GM19238 (cell line): ENCODE measurements around the gene NHSL2.

Source experiments
- DNase-seq: peaks from one replicate; pipeline ENCODE4 v3.0.0; 2011; ENCODE audit warnings: low spot score; ENCODE audit not compliant: insufficient read length

Gene NHSL2

DNA sequence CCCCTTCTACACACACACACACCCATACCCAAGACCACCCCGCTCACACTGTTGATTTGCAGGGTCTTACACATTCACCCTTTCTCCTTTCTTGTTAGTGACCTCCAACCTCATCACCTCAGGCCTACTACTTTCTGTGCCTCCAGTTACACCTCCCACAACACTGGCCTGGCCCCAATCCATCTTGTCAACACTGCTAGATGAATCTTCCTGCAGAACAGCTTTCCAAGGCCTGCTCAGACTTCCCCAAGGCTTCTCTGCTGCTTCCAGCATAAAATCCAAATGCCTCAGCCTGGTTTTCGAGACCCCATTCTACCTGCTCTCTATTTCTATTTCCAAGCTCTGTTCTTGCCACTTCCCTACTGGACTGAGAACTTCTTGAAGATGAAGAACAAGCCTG is 79.9 kb downstream of the NHSL2 start:
- no peak for DNase-seq

GRCh38 chrX:71991164-71991563 is 80.5 kb downstream of the NHSL2 start:
- DNase-seq: no peak

DNA sequence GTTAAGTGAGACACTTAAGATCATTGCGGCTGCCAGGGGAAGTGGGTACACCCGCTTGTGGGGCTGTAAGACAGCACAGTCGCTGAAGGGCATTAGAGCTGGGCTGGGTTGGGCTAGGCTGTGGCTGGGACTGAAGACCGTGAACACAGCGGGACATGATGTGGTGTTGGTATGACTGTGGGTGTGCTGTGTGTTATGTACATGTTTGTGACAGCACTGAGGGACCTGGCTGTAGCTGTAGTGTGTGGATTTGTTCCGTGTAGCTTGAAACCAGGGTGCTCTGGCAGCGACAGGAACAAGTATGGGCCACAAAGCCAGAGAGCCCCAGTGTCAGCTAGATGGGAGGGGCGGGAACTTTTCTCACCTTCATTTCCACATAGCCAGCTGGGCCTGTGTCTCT is 82.1 kb downstream of the NHSL2 start:
- no peak for DNase-seq

DNA sequence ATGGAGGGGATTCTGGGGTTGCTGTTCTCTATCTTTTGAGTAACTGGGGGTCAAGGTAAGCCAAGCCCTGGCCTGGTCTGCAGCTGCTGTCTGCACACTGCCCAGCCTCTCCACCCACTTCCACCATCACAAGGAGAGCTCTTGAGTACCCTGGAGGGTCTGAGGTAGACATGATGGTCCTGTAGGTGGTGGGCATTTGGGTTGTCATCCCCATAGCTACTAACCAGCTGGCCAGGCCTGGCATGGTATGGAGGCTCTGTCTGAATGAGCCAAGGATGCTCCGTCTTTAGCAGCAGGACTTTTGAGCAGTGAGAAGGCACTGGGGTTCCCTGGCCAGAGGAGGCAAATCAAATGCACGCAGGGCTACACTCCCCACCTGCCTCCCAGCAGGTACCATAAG is 82.7 kb downstream of the NHSL2 start:
- DNase-seq: no peak

GRCh38 chrX:71994601-71995000 is 84.0 kb downstream of the NHSL2 start:
- no peak for DNase-seq

GRCh38 chrX:71995122-71995521 is 84.5 kb downstream of the NHSL2 start:
- DNase-seq: no peak

GRCh38 chrX:71996136-71996535 is 85.5 kb downstream of the NHSL2 start:
- no peak for DNase-seq

GRCh38 chrX:71996826-71997225 is 86.2 kb downstream of the NHSL2 start:
- no peak for DNase-seq

GRCh38 chrX:71997320-71997719 is 86.7 kb downstream of the NHSL2 start:
- DNase-seq: no peak

DNA sequence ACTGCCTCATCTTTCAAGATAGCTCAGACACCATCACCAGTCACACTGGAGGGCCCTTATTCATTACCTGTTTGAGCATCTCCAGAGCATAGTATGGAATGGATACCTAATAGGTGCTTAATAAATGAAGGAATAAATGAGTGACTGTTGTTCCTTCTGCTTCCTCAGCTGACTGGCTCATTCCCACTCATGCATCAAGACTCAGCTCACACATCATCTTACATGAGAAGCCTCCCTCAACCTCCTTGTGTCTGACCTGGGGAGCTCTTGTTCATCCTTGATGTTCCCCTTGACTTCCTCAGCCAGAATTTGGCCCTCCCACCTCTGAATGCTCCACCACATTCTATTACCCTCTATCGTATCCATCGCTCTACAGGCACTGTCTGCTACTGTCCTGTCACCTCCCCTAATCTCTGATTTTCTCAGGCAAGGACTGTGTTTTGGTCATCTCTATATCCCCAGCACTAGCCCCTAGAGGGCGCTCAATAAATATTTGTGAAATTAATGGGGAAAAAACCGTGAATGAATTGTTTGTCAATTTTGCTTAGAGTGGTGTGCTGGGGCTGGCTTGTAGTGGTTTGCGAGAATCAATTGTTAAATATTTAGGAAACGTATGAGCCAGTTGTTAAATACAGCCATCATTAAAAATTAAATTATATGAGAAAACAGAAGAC is 88.3 kb downstream of the NHSL2 start:
- DNase-seq: peak; percentile 35

DNA sequence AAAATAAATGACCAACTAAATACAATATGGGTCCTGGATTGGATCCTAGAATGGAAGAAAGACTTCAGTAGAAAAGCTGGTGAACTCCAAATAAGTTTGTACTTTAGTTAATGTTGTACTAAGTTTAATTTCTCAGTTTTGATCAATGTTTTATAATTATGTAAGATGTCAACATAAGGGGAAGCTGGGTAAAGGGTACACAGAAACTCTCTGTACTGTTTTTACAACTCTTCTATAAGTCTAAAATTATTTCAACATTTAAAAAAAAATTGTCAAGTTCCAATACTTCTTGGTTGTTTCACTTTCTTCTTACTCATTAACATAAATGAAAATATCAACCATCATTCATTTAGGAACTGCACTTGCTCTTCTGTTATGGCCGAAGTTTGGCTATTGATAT is 88.9 kb downstream of the NHSL2 start:
- DNase-seq: no peak

GRCh38 chrX:72001471-72001870 is 90.8 kb downstream of the NHSL2 start:
- no peak for DNase-seq

DNA sequence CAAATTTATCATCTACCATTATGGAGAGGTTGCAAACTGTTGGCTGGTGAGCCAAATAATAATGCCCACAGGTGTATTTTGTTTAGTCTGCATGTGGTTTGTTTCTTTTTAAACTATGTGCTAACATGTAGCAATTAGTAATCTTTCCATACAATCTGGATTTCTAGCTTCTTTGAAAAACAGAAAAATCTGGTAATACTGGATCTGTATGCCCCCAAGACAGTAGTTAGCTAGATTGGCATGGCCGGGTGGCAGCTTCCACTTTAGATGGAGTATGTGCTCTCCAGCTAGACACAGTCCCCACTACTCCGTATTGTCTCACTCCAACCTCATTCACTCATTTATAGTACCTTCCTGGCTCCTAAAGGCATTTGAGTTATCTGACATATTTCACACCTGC is 91.3 kb downstream of the NHSL2 start:
- no peak for DNase-seq

GRCh38 chrX:72002875-72003274 is 92.2 kb downstream of the NHSL2 start:
- no peak for DNase-seq

DNA sequence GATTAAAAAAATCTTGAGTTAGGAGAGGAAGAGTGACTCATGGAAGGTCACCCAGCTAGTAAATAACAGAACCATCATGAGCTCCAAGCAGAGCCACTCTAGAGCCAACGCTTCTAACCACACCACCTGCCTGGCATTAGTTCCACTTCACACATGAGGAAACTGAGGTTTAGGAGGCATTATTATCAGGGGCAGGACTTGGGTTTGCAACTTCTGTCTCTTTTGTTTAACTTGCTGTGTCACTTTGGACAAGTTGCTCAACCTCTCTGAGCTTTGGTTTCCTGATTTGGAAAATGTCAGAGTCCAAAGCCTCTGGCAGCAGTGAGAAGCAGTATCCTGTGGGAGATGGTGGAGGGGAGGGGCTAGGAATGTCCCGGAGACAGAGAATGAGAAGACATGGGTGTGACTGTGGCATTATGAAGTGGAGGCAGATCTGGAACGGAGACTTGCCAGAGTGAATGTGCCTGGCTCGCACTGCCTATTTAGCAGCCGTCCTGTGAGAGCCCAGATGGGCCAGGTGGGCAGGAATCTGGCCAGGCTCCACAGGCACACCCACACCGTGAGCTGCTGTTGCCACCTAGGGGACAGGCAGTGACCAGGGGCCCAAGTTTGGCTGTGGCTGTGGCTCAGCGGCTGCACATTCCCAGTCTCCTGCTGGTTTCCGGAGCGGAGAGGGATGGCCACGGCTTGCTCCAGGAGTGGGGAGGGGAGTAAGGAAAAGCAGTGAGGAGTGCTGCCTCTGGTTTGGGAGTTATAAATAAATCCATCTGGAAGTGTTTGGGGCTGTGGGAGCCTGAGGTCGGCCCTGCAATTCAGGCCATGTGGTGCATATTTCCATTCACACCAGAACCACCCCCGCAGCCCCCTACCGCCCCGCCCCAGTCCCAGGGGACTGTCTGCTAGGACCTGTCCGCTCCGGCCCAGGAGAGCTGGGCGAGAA is 93.4 kb downstream of the NHSL2 start:
- no peak for DNase-seq

DNA sequence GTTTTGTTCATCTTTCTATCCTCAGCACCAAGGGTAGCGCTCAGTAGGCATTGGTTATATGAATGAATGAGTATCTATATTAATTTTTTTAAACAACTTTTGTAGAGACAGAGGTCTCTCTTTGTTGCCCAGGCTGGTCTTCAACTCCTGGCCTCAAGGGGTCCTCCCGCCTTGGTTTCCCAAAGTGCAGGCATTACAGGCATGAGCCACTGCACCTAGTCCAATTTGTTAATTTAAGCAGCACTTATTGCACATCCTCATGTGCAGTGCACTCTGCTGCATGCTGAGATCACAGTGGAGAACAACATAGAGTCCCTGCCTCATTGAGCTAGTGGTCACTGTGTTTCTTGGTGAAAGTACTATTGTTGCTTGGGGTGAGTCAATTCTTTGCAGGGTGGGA is 94.4 kb downstream of the NHSL2 start:
- DNase-seq: no peak

DNA sequence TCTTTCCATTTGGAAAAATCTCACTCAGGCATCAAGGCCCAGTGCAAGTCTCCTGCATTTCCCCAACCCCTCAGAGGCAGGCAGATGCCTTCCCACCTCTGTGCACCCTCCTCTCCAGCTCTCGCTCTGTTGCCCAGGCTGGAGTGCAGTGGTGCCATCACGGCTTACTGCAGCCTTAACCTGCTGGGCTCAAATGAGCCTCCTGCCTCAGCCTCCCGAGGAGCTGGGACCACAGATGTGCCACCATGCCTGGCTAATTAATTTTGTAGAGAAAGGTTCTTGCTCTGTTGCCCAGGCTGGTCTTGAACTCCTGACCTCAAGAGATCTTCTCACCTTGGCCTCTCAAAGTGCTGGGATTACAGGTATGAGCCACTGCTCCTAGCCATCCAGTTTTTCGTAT is 95.8 kb downstream of the NHSL2 start:
- no peak for DNase-seq

GRCh38 chrX:72009731-72010130 is 99.1 kb downstream of the NHSL2 start:
- DNase-seq: no peak

DNA sequence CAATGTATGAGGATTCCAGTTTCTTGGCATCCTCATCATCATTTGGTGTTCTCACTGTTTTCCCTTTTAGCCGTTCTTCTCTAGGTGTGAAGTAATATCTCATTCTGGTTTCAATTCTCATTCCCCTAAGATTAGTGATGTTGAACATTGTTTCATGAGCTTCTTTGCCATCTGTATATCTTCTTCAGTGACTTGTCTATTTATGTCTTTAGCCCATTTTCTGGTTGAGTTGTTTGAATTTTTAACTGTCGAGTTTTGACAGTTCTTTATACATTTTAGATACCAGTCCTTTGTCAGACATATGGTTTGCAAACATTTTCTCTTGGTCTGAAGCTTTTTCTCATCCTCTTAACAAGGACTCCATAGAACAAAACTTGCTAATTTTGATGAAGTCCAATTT is 101.1 kb downstream of the NHSL2 start:
- no peak for DNase-seq

DNA sequence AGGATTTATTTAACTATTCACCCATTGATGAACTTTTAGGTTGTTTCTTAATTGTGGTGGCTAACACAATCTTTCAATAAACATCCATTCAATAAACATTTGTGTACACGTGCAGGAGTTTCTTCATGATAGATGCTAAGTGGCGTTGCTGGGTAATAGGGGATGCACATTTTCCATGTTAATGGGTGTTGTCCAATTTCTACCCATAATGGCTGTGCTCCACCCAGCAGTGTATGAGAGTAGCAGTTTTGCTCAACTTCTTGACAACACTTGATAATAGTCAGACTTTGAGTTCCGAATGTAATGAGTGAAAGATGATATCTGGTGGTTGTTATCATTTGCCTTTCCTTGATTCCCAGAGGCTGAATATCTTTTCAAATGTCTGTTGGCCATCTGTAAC is 104.7 kb downstream of the NHSL2 start:
- DNase-seq: no peak

GRCh38 chrX:72016881-72017783 is 106.5 kb downstream of the NHSL2 start:
- DNase-seq: no peak
